Pancreas (tissue), 10 donors: Measurements from ENCODE around the gene DYNC1I1. TPM values are rescaled to one million over a fixed set of nuclear protein-coding genes. Genes with fewer than 3 reads are reported as not detected.
A peak's percentile ranks its signal among the peaks of the same experiment; 100 is the strongest.

Experiments
- ATAC-seq, 4 donors: fragments of 200-7000 bp; cut with Tn5 transposase; one replicate each; pipeline versions ENCODE4 v1.8.0 to v1.9.1; 2020; ENCODE audit warnings: mild to moderate bottlenecking in 4 of 4, moderate library complexity in 4 of 4
- DNase-seq, 6 donors: peaks; one replicate each; pipeline ENCODE4 v3.0.0-alpha.2; 2020
- FAIRE-seq: peaks from 2 replicates; lab custom pipeline; 2012; peaks lifted over from hg19 to GRCh38; lab: Jason Lieb, UNC
- H3K27ac ChIP-seq, 4 donors: fragments of 200-600 bp; sonication (generic); 1 replicate in 3 of 4; 2 replicates in 1 of 4; pipeline versions ENCODE4 v1.5.0 to v1.8.0; 2020
- H3K27me3 ChIP-seq, 4 donors: fragments of 200-600 bp; one replicate each; pipeline ENCODE4 v1.8.0; 2021
- H3K36me3 ChIP-seq, 3 donors: fragments of 200-600 bp; sonication (generic) in 1 of 3; one replicate each; pipeline versions ENCODE4 v1.5.0 to v1.8.0; 2020 to 2021
- H3K4me1 ChIP-seq, 3 donors: fragments of 200-600 bp; one replicate each; pipeline ENCODE4 v1.8.0; 2021
- H3K4me3 ChIP-seq, 4 donors: fragments of 200-600 bp; sonication (generic) in 2 of 4; one replicate each; pipeline versions ENCODE4 v1.5.0 to v1.8.0; 2020 to 2021
- H3K9me3 ChIP-seq, 4 donors: fragments of 200-600 bp; one replicate each; pipeline ENCODE4 v1.8.0; 2021
- WGBS, 2 donors: extraction: QIAGEN DNeasy Blood & Tissue Kit; methylation state at CpG; one replicate each; pipeline ENCODE4 v1.1.7; 2013; 5-methylcytosine and 5-hydroxymethylcytosine counted together
- intact Hi-C, 3 donors: fragments of 100-400 bp; cut with DNase I; formaldehyde crosslinking; loops; one replicate each; pipeline versions ENCODE4 v1.11.1 to v1.14.2; 2022
- polyA plus RNA-seq, 2 donors: library from polyadenylated mRNA; stranded (reverse); fragments of 200-250 nt; gene quantifications; one replicate each; pipeline ENCODE4 v1.2.3, GENCODE V29; 2013
- total RNA-seq, 6 donors: library from RNA; stranded (reverse); fragmentation: NEBNext Ultra II Directional in 4 of 6; extraction: Animal tissue kit (Norgen Biotek cat#: 25700) in 4 of 6; gene quantifications; one replicate each; pipeline versions ENCODE4 v1.2.1 to v1.2.4, GENCODE V29; 2021 to 2023
- TF ChIP-seq, protein P1 (sequence below), 4 donors: fragments of 200-600 bp; sonication (generic) in 3 of 4; IDR thresholded peaks; one replicate each; pipeline versions ENCODE4 v1.5.0 to v1.8.0; 2021; ENCODE audit warnings: antibody characterized with exemption in 4 of 4
- donor health status: healthy with polysubstance abuse.
- donor health status: DM: no; HTN: no; CAD: no; lungs with moderate emphysema.
- donor health status: DM: no; HTN: no; CAD: no.
- donor health status: control.
- donor health status: control.
- donor health status: Bipolar disorder and iron deficiency.
- donor health status: DM: yes; HTN: yes; CAD: no.
- donor health status: DM: no; HTN: no; CAD: no.
- donor health status: DM: no; HTN: no; CAD: no.
- donor health status: DM: yes; HTN: yes; CAD: no.

Gene DYNC1I1
- total and polyA plus RNA-seq, 8 donors, result 0.71 to 5.5 (median 1.3) TPM

DNA sequence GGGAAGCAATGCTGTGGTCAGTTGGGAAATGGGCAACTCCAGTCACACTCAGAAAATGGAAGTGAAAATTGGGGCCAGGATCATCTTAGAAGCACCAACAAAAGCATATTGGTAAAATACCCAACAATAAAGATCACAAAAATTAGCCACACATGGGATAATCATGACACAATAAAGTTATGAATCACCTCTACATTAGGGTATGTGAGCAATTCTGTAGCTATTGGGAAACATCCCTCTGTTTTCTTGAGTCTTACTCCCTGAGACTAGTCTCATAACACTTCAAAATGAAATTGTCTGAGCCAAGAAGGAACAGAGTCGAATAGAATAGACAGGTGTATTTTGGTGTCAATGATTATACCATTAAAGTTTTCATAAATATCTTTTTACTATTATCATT is 178.3 kb downstream of the DYNC1I1 start:
- ATAC-seq (no peak), FAIRE-seq (no peak), DNase-seq (no peak)
- TF ChIP-seq, protein P1, sequence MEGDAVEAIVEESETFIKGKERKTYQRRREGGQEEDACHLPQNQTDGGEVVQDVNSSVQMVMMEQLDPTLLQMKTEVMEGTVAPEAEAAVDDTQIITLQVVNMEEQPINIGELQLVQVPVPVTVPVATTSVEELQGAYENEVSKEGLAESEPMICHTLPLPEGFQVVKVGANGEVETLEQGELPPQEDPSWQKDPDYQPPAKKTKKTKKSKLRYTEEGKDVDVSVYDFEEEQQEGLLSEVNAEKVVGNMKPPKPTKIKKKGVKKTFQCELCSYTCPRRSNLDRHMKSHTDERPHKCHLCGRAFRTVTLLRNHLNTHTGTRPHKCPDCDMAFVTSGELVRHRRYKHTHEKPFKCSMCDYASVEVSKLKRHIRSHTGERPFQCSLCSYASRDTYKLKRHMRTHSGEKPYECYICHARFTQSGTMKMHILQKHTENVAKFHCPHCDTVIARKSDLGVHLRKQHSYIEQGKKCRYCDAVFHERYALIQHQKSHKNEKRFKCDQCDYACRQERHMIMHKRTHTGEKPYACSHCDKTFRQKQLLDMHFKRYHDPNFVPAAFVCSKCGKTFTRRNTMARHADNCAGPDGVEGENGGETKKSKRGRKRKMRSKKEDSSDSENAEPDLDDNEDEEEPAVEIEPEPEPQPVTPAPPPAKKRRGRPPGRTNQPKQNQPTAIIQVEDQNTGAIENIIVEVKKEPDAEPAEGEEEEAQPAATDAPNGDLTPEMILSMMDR (IDR thresholded peaks at IDR 0.05), result no peak
- Histone ChIP-seq H3K4me1 (no peaks in the 10 kb centered on the region), H3K27ac (no peak overlapping the region), H3K4me3 (no peak overlapping the region), H3K9me3 (no peaks in the 10 kb centered on the region), H3K27me3 (no peaks in the 10 kb centered on the region), H3K36me3 (no peaks in the 10 kb centered on the region)
- intact Hi-C loops, result no loop called here
- 80 to 93% methylated on average over 1 of the region's 1 CpG for WGBS, 2 donors

DNA sequence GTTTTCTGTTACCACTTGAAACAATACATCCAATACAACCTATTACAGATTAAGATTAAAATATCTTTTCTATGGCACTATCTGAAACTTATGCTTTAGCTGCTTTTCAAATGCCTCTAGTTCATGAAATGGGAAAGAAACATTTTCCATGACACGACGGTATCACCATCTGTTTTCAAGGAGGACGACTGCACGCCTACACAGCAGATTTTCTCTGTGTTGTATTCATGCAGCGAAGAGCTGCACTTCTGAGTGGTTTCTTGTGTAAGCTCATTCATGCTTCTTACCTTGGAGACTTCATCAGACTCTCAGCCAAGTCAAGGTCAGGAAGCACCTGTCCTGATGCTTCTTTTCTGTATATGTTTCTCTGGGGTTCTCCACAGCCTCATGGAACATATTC is 179.2 kb downstream of the DYNC1I1 start:
- Histone ChIP-seq H3K27ac (no peak overlapping the region), H3K27me3 (no peaks in the 10 kb centered on the region), H3K4me1 (no peaks in the 10 kb centered on the region), H3K4me3 (no peak overlapping the region), H3K9me3 (no peaks in the 10 kb centered on the region), H3K36me3 (no peaks in the 10 kb centered on the region)
- intact Hi-C loops, result no loop called here
- FAIRE-seq, result no peak
- no peak for ATAC-seq
- TF ChIP-seq, protein P1 (IDR thresholded peaks at IDR 0.05), result no peak
- 86 to 89% methylated on average over 5 of the region's 5 CpGs for WGBS, 2 donors
- DNase-seq, result no peak

DNA sequence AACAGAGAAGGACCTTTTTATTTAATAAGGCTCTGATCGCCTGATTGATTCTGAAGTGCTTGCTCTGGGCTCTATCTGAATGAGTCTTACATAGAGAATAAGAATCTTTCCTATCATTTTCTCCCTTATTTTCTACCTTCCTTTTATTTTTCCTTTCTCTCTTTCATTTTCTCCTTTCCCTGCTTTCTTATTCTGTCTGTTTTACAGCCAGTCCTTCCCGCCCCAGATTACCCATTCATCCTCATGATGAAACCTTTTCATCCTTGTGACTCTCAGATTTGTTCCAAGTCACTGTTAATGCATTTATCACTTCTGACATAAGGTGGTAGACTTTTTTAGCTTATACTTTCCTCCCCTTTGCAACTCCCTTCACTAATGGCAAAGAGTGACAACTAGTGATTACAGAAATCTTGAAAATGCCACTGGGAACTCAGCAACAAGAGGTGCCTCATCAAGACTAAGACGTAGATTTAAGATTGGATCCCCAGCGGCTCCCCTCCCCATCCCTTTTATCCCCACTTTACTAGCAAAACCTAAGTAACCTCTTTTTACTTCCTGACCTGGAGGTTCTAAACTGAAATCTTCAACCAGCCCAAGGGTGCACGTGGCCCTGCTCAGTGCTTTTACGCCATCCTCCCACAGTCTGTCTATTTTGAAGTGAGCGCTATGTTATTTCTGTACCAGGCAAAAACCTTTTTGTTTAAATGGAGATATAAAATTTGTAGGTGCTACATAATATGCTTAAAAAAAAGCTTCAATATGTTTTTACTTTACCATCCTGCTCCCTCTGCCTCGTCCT is 179.8 kb downstream of the DYNC1I1 start:
- intact Hi-C loops, result no loop called here
- WGBS, 2 donors, result 86 to 87% methylated on average over 8 of the region's 8 CpGs
- H3K27me3 ChIP-seq, result no peaks in the 10 kb centered on the region
- TF ChIP-seq, protein P1 (IDR thresholded peaks at IDR 0.05), result no peak
- DNase-seq (no peak), ATAC-seq (no peak), FAIRE-seq (no peak)
- H3K9me3 ChIP-seq, result no peaks in the 10 kb centered on the region
- no peaks in the 10 kb centered on the region for H3K4me1 ChIP-seq
- no peak overlapping the region for H3K4me3 ChIP-seq
- H3K36me3 ChIP-seq, result no peaks in the 10 kb centered on the region
- no peak overlapping the region for H3K27ac ChIP-seq

DNA sequence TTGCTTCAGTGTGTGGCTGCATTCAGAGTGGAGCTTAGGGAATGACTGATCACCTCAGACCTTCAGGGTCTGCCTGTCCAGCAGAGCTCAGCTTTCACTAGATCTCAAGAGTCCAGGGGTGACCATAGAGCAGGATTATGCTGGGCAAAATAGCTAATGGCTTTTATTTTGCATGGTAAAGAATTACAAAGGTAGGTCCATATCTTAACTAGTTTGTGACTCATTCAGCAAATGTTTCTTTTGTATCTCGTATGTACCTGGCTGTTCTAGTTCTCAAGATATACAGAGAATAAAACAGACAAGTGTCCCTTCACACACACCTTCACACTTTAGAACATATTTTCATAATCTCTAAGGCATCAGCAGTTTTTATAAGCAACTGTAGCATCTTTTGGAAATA is 180.5 kb downstream of the DYNC1I1 start:
- WGBS, 2 donors, result 29 to 31% methylated on average over 1 of the region's 1 CpG
- TF ChIP-seq, protein P1 (IDR thresholded peaks at IDR 0.05), result no peak
- FAIRE-seq, result no peak
- H3K27me3 ChIP-seq, result no peaks in the 10 kb centered on the region
- no peak overlapping the region for H3K27ac ChIP-seq
- H3K9me3 ChIP-seq, result no peaks in the 10 kb centered on the region
- H3K4me3 ChIP-seq, result no peak overlapping the region
- H3K4me1 ChIP-seq, result no peaks in the 10 kb centered on the region
- intact Hi-C loops, result no loop called here
- no peaks in the 10 kb centered on the region for H3K36me3 ChIP-seq
- no peak for DNase-seq
- ATAC-seq, result peak in 3 of 4 donors; percentile 27 to 69 (median 36)

DNA sequence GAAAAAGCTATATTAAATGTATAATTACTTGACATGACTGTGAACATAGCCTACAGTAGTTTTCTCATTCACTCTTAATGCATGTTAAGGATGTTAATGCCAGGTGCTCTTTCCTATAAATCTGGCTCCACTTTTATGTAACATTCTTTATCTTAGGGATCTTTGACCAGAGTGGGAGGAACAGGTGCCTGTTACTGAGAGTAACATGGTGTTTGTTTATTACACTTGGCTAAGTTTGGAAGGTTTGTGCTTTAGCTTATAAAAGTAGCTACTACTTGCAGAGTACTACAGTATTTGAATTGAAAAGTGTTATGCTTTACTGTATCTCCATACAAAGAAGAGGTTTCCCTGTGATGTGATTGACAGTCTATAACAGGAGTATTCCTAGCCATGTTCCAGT is 183.4 kb downstream of the DYNC1I1 start:
- no peak overlapping the region for H3K4me3 ChIP-seq
- TF ChIP-seq, protein P1 (IDR thresholded peaks at IDR 0.05), result no peak
- FAIRE-seq, result no peak
- H3K9me3 ChIP-seq, result no peaks in the 10 kb centered on the region
- no peaks in the 10 kb centered on the region for H3K4me1 ChIP-seq
- ATAC-seq, result no peak
- intact Hi-C loops, result no loop called here
- H3K36me3 ChIP-seq, result no peaks in the 10 kb centered on the region
- DNase-seq, result no peak
- no peaks in the 10 kb centered on the region for H3K27me3 ChIP-seq
- H3K27ac ChIP-seq, result no peak overlapping the region
